HG03342 (cell line): ENCODE measurements around the gene LRRC4C.
A peak's percentile ranks its signal among the peaks of the same experiment; 100 is the strongest.

Experiments
- ATAC-seq: cut with Tn5 transposase; IDR thresholded peaks from one replicate; pipeline ENCODE4 v1.9.1; 2021; ENCODE audit warnings: mild to moderate bottlenecking, moderate library complexity; ENCODE audit not compliant: unreplicated experiment

Gene LRRC4C

GRCh38 chr11:40271361-40271760, 1188.1 kb downstream of the LRRC4C start:
- ATAC-seq: no peak

GRCh38 chr11:40269865-40270264, 1189.6 kb downstream of the LRRC4C start:
- no peak for ATAC-seq

- no peak for ATAC-seq
These were observed 1190.9 kb downstream of the LRRC4C start for GRCh38 chr11:40268551-40268950.

- ATAC-seq: no peak
These were observed 1204.0 kb downstream of the LRRC4C start for GRCh38 chr11:40255457-40255856.

- ATAC-seq: no peak
These were observed 1206.3 kb downstream of the LRRC4C start for GRCh38 chr11:40253166-40253565.

GRCh38 chr11:40252236-40252635, 1207.2 kb downstream of the LRRC4C start:
- peak; percentile 63 for ATAC-seq

- ATAC-seq: no peak
These were observed 1212.5 kb downstream of the LRRC4C start for GRCh38 chr11:40246983-40247382.

- peak; percentile 97 for ATAC-seq
These were observed 1217.9 kb downstream of the LRRC4C start for GRCh38 chr11:40241524-40242051.

GRCh38 chr11:40240284-40240683, 1219.2 kb downstream of the LRRC4C start:
- no peak for ATAC-seq

- no peak for ATAC-seq
These were observed 1222.9 kb downstream of the LRRC4C start for GRCh38 chr11:40236526-40236925.

GRCh38 chr11:40235841-40236240, 1223.6 kb downstream of the LRRC4C start:
- no peak for ATAC-seq

- no peak for ATAC-seq
These were observed 1228.6 kb downstream of the LRRC4C start for GRCh38 chr11:40230821-40231220.

- no peak for ATAC-seq
These were observed 1230.8 kb downstream of the LRRC4C start for GRCh38 chr11:40228662-40229061.

- peak; percentile 96 for ATAC-seq
These were observed 1231.7 kb downstream of the LRRC4C start for GRCh38 chr11:40227730-40228129.

GRCh38 chr11:40226654-40227053, 1232.8 kb downstream of the LRRC4C start:
- ATAC-seq: no peak

- no peak for ATAC-seq
These were observed 1235.7 kb downstream of the LRRC4C start for GRCh38 chr11:40223596-40224330.

- no peak for ATAC-seq
These were observed 1240.1 kb downstream of the LRRC4C start for GRCh38 chr11:40219401-40219800.

- no peak for ATAC-seq
These were observed 1243.9 kb downstream of the LRRC4C start for GRCh38 chr11:40215556-40215955.

GRCh38 chr11:40207416-40207815, 1252.0 kb downstream of the LRRC4C start:
- ATAC-seq: no peak

GRCh38 chr11:40204228-40204627, 1255.2 kb downstream of the LRRC4C start:
- ATAC-seq: no peak

GRCh38 chr11:40203606-40204005, 1255.8 kb downstream of the LRRC4C start:
- no peak for ATAC-seq

GRCh38 chr11:40202589-40203270, 1256.7 kb downstream of the LRRC4C start:
- no peak for ATAC-seq
